CD4-positive, alpha-beta T cell treated with Interleukin-17A for 4 hours (primary cell): ENCODE results near the gene PCBD2.
"Not testable (repeated sequence)": the region's sequence is repeated elsewhere in the genome, so short reads cannot be mapped to it uniquely, and the experiment has no call there.

Source experiments
- DNase-seq: peaks from one replicate; pipeline ENCODE4 v3.0.0-alpha.2; 2020; ENCODE audit warnings: mixed read lengths

Gene PCBD2

DNA sequence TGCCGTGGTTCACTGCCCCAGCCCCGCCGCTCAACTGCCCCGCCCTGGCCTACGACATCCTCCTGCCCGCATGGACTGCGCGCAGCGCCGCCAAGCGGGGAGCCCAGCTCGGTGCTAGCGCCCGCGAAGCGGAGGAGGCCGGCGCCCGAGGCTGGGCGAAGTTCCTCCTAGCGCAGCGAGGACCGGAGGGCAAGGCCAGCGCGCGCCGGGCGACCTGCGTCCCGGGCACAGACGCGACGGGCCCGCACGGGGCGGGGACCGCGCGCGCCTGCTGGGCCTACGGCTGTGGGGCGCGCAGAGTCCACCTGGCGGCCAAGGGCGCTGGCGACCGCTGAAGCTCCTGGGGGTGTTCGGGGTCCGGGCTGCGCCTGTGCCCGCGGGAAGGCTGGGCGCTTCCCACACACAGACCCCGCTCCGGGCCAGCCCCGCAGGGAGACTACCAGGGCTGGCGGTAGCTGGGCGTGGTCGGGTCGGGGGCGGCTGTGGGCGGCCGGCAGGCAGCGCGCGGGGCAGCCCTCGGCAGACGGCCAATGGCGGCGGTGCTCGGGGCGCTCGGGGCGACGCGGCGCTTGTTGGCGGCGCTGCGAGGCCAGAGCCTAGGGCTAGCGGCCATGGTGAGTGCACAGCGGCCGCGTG, at the start of gene PCBD2:
Gene PCBD2 (plus strand): TSS at position 522 of the 636 bp plus-strand sequence. CDS start 9 bp downstream, at position 531.
- DNase-seq: peak; percentile 93

DNA sequence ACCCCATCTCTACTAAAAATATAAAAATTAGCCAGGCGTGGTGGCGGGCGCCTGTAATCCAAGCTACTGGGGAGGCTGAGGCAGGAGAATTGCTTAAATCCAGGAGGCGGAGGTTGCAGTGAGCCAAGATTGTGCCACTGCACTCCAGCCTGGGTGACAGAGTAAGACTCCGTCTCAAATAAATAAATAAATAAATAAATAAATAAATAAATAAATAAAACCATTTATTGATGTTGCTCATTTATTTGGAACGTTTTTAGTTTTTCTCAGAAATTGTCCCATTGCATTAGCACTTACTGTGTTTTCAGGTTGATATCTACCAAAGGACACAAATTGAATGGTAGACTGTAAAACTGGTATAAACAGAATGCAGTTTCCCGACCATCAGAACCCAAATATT, 48.5 kb upstream of the PCBD2 start:
- DNase-seq: not testable (repeated sequence)

DNA sequence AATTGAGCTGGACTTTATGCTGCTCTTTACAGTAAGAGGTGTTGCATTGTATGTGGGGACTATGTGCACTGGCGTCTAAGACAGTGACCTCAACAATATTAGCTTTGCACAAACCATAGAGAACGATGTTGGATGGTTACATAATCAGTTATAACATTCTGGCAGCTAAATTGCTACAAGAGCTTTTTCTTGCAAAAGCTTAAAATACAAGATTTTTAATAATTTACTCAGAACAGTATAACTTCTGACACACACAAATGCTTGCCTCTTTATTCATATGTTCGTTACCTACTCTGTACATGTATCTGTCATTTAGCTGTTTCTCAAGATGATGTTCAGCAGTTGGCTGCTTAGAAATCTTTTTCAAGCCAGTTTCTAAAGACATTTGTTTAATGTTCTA, 47.5 kb upstream of the PCBD2 start:
- no peak for DNase-seq

DNA sequence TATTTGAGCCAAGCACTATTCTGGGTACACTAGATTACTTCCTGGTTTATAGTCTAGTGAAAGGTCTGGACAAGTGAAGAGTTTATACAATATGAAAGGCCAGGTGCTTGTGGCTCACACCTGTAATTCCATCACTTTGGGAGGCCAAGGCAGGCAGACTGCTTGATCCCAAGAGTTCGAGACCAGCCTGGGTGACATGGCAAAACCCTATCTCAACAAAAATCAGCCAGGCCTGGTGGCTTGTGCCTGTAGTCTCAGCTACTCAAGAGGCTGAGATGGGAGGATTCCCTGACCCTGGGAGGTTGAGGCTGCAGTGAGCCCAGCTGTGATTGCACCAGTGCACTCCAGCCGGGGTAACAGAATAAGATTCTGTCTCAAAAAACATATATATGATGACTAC, 40.2 kb upstream of the PCBD2 start:
- no peak for DNase-seq

DNA sequence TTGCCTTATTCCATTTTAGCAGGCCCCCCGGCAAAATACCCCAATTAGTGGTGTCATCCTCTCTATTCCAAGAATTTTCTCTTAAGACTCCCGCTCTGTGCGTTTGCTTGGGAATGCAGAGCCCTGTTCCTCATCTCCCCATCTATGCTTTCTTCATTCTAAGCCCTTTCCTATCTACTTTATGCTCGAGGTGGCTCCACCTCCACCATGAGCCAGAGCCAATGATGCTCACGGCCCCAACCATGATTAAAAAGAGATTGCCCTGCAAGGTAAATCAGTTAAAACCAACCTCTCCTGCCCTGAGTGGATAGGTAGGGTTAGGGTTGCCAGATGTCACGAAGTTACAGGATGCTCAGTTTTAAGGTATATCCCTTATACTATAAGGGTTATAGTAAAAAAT, 31.4 kb upstream of the PCBD2 start:
- peak; percentile 32 for DNase-seq

DNA sequence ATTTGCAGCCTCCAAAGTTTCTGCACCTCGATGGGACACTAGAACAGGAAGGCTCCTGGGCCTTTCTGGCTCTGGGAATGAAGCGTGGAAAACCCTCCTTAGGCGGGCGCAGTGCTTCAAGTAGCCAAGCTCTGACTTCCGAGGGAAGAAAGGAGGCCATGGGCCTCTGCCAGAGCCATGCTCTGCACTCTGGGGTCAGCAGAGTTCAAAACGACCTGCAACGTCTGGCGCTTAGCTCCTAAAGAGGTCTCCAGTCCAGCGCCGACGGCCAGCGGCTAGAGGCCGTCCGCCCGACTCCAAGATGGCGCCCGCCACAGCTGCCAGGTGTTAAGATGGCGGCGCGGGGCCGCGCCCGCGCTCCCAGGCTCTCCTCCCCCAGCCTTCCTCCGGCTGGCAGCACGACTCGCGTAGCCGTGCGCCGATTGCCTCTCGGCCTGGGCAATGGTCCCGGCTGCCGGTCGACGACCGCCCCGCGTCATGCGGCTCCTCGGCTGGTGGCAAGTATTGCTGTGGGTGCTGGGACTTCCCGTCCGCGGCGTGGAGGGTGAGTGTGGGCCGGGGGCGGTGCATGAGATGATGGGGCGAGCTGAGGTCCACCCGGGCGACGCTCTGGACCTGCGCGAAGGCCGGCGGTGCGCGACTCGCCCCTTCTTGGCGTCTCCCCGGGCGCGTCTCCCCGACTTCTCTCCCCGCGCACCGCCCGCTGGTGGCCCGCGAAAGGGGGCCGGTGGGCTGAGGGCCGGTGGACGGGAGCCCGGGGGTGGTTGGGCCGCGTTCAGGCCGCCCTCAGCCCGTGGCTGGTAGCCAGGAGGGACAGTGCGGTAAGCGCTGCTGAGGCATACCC, 30.7 kb upstream of the PCBD2 start, which contains the start of gene TXNDC15:
Gene TXNDC15 (plus strand): TSS at position 385 of the 844 bp plus-strand sequence. CDS start 57 bp downstream, at position 442.
- peak; percentile 85 for DNase-seq

DNA sequence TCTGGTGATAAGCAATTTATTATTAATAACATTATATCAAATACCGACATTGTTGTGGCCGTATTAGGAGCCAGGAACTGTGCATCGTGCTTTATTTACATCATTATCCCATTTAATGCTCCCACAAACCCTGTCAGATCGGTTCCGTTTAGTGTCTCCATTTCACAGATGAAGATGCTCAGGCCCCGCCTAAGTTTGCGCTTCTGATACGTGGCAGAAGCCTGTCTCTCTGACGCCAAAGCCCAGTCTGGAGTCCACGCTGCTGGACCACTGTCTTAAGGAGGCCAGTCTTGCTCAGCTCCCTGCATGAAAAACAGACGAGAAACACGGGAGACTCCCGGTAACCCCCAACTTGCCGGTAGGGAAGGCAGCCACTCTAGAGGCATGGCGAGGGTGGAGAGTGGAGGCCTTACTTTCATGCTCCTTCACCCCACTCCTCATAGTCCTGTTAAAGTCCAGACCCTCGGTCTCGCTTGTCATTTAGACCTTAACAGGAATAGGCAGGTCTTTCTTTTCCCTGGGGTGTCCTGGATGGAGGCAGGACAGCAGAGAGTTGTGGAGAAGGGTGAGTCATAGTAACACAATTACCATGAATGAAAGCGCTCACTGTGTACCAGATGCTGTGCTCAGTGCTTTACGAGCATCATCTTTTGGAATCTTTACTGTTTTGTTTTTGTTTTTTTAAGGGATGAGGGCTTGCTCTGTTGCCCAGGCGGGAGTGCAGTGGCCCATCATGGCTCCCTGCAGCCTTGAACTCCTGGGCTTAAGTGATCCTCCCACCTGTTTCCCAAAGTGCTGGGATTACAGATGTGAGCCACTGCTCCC, 29.9 kb upstream of the PCBD2 start:
- peak; percentile 43 for DNase-seq

DNA sequence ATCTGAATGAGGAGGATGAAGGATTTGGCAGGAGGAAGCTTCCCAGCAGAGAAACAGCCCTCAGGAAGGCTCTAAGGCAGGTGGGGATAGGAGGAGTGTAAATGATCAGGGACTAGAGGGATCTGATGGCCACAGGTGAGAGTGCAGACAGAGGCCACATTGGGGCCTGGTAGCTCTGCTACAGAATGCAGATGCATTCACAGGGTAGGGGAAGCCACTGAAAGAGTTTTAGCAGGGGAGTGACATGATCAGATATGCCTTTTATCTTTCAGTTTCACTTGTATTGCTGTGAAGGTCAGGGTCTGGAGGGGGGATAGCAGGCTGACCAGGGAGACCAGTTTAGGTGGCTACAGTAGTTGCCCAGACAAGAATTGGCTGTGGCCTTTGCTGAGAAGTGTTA, 27.8 kb upstream of the PCBD2 start:
- no peak for DNase-seq

DNA sequence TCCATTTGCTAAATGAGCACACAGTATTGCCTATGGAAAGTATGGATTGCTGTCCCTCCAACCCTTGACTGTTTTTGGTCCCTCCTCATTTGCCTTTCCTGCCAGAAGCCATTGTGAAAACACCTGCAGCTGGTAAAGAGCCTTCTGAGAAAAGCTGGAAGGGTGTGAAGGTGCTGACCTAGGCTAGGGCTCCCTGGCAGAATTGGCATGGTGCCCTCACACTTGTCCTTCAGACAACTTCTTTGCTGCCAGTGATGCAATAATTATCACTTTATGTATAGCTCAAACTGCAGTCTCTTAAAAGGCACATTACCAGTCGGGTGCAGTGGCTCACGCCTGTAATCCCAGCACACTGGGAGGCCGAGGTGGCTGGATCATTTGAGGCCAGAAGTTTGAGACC, 26.5 kb upstream of the PCBD2 start:
- no peak for DNase-seq

DNA sequence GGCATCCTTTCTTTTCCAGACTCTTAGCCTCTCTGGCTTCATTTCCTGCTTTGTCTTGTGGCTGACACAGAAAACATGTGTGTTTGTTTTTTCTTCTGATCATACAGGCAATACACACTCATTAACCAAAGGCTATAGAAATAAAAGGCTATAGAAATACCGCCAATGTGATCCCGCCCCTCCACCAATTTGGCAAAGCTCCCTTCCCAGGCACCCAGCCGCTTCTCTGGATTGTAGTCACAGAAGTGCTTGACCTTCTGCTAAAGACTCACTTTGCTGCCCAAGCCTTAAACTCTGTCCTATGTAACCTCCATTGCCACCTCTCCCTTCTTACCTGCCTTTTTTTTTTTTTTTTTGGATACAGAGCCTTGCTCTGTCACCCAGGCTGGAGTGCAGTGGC, 25.5 kb upstream of the PCBD2 start:
- no peak for DNase-seq

DNA sequence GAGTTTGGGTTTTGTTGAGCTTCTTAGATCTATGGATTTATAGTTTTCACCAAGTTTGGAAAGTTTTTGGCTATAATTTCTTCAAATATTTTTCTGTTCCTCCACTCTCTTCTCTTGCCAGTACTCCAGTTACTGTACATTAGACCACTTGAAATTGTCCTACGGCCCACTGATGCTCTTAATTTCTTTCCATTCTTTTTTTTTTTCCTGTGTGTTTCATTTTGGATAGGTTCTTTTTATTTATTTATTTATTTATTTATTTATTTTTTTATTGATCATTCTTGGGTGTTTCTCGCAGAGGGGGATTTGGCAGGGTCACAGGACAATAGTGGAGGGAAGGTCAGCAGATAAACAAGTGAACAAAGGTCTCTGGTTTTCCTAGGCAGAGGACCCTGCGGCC, 24.0 kb upstream of the PCBD2 start:
- not testable (repeated sequence) for DNase-seq

DNA sequence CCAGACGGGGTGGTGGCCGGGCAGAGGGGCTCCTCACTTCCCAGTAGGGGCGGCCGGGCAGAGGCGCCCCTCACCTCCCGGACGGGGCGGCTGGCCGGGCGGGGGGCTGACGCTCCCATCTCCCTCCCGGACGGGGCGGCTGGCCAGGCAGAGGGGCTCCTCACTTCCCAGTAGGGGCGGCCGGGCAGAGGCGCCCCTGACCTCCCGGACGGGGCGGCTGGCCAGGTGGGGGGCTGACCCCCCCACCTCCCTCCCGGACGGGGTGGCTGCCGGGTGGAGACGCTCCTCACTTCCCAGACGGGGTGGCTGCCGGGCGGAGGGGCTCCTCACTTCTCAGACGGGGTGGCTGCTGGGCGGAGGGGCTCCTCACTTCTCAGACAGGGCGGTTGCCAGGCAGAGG, 23.2 kb upstream of the PCBD2 start:
- DNase-seq: not testable (repeated sequence)

DNA sequence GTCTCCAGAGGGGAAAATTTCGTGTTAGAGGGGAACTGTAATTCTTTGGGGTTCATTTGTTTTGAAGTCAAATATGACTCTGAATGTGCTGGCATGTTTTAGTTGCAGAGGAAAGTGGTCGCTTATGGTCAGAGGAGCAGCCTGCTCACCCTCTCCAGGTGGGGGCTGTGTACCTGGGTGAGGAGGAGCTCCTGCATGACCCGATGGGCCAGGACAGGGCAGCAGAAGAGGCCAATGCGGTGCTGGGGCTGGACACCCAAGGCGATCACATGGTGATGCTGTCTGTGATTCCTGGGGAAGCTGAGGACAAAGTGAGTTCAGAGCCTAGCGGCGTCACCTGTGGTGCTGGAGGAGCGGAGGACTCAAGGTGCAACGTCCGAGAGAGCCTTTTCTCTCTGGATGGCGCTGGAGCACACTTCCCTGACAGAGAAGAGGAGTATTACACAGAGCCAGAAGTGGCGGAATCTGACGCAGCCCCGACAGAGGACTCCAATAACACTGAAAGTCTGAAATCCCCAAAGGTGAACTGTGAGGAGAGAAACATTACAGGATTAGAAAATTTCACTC, 17.3 kb upstream of the PCBD2 start:
- no peak for DNase-seq

DNA sequence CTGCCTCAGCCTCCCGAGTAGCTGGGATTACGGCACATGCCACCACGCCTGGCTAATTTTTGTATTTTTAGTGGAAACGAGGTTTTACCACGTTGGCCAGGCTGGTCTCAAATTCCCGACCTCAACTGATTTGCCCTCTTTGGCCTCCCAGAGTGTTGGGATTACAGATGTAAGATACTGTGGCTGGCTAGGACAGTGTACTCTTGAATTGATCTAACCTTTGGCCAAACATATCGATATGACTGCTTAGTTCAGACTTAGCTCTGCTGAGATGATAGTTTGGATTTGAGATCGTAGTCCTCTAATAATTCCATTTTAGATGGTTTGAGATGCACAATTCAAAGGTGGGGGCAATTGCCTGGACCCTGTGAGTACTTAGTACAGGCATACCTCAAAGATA, 15.6 kb upstream of the PCBD2 start:
- no peak for DNase-seq

DNA sequence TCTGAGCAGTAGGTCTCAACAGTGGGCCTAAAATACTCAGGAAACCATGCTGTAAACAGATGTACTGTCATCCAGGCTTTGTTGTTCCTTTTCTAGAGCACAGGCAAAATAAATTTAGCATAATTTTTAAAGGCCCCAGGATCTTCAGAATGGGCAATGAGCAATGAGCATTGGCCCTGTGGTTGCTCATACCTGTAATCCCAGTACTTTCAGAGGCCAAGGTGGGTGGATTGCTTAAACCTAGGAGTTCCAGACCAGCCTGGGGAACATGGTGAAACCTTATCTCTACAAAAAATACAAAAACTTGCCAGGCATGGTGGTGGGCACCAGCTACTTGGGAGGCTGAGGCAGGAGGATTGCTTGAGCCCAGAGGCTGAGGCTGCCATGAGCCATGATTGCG, 13.5 kb upstream of the PCBD2 start:
- DNase-seq: no peak

DNA sequence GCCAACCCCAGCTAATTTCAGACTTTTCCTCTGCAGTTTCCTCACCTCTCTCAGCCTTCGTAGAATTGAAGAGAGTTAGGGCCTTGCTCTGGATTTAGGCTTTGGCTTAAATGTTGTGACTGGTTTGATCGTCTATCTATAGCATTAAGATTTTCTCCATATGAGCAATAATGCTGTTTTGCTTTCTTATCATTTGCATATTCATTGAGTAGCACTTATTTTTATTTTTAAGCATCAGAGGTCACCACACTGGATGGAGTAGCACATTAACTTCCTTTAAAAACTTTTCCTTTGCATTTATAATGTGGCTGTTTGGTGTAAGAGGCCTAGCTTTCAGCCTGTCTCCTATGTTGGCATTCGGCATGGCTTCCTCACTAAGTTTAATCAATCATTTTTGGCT, 12.6 kb upstream of the PCBD2 start:
- no peak for DNase-seq

DNA sequence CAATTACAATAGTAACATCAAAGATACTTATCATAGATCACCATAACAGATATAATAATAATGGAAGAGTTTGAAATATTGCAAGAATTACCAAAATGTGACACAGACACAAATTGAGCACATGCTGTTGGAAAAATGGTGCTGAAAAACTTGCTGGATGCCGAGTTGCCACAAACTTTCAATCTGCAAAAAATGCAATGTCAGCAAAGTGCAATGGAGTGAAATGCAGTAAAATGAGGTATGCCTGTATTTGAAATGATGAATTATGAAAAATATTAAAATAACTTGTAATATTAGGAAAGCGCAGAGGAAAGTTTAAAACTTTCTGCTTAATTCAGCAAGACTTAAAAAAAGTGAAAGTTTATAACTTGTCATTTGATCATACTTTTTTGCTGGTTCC, 12.0 kb upstream of the PCBD2 start:
- no peak for DNase-seq

DNA sequence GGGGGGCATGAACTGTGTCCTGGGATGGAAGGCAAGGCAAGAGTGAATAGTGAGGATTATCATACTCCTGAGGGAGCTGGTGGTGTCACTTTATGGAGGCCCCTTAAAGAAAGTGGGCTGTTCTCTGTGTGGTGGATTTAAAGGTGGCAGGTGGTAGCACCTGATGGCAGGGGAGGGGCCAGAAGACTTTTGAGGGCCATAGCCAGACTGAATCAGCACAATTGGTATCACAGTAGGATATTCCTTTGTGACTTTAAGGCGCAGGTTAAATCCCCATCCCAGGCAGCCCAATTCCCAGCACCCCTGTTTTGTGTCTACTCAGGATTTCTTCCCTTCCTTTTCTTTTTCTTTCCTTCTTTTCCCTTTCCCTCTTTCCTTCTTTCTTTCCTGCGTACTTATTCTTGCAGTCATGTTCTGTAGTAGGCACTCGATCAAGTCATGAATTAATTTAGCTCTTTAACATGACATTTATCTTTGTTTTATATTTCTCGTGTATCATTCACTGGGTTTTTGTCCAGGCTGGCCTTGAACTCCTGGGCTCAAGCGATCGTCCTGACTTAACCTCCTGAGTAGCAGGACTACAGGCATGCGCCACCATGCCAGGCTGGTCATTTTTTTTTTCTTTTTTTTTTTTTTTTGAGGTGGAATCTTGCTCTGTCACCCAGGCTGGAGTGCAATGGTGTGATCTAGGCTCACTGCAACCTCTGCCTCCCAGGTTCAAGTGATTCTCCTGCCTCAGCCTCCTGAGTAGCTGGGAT, 11.0 kb upstream of the PCBD2 start:
- no peak for DNase-seq

DNA sequence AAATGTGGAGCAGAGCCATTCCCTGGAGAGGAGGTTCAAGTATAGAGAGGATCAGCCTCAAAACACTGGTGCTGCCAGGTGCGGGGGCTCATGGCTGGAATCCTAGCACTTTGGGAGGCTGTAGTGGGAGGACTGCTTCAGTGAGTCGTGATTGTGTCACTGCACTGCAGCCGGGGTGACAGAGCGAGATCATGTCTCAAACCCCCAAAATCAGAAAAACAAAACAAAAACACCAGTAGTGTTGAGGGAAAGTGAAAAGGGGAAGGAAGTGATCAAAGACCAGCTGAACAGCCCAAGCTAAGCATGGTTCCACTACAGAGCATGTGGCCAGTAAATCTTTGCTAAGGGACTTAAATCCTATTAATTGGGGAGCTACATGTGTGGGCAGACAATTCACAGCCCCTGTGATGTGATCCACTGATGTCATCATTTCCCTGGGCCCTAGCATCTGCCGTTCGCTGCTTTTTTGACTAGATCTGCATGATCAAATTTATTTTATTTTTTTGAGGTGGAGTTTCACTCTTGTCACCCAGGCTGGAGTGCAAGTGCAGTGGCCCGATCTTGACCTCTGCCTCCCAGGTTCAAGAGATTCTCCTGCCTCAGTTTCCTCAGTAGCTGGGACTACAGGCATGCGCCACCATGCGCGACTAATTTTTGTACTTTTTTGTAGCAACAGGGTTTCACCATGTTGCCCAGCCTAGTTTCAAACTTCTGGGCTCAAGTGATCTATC, 2.7 kb upstream of the PCBD2 start:
- no peak for DNase-seq

DNA sequence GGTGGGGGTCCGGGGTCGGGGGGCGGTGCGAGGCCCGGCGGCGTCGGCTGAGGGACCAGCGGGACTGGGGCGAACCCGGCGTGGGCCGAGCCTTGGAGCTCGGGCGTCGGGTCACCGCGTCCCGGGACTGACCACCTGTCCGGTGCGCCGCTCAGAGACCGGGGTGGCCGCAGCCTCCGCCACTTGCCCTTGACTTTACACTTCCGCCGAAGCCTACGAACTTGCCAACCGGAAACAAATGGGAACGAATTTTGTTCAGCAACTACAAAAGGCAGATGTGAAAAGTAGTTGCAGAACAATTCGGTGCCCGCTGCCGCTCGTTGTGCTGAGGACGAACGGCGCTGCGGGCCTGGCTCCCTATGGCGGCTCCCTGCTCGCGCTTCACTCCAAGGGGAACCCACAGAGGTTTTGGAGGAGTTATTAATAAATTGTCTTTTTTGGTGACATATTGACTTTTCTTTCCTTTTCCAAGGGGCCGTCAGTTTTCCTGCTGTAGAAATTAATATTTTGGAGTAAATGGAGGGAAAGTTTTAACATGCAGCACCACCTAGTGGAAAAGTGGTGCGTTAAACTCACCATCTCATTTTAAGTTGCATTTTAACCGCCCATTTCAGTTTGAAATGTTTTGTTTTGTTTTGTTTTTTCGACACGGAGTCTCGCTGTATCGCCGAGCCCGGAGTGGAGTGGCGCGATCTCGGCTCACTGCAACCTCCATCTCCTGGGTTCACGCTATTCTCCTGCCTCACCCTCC, 490 bp downstream of the PCBD2 start:
- peak; percentile 67 for DNase-seq

DNA sequence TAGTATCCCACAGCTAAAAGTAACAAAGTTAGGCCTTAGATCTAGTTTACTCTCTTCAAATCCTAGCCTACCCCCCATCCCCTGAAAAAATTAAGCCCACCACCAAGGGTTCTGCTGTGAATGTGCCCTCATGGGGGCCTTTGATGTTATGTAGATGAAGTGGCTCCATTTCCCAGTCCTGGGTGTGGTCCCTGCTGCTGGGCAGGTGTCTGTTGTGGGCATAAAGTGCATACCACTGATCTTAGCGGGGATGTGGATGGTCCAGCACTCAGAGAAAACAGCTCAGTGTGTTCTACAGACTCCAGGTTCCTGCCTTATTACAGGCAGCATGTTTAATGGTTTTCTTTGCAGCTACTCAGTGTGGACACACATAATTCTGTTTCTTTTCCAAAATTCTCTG, 1.9 kb downstream of the PCBD2 start:
- DNase-seq: no peak
